DND-41 (cell line): ENCODE measurements around the gene DLL3.
"Not testable (repeated sequence)": the region's sequence is repeated elsewhere in the genome, so short reads cannot be mapped to it uniquely, and the experiment has no call there.

Experiments used
- ATAC-seq: fragments of 200-7000 bp; cut with Tn5 transposase; 3 replicates; pipeline ENCODE4 v1.9.1; 2021; ENCODE audit warnings: low read depth; ENCODE audit not compliant: insufficient read depth
- DNase-seq: peaks from one replicate; pipeline ENCODE4 v3.0.0-alpha.2; 2020
- H2AFZ ChIP-seq: 2 replicates; pipeline ENCODE4 v1.6.0; 2012; ENCODE audit warnings: low read depth, low read length
- H3K27ac ChIP-seq: 2 replicates; pipeline ENCODE4 v1.5.1; 2012; ENCODE audit warnings: low read length, inconsistent platforms
- H3K27me3 ChIP-seq: fragments of 200-600 bp; sonication (generic); 2 replicates; pipeline ENCODE4 v1.6.0; 2012; ENCODE audit warnings: low read length, mild to moderate bottlenecking, inconsistent platforms; ENCODE audit not compliant: insufficient read depth, poor library complexity
- H3K36me3 ChIP-seq: 2 replicates; pipeline ENCODE4 v1.5.1; 2012; ENCODE audit warnings: low read length, inconsistent platforms; ENCODE audit not compliant: insufficient read depth
- H3K4me1 ChIP-seq: 2 replicates; pipeline ENCODE4 v1.5.1; 2012; ENCODE audit warnings: mild to moderate bottlenecking, low read length; ENCODE audit not compliant: insufficient read depth
- H3K4me2 ChIP-seq: 2 replicates; pipeline ENCODE4 v1.6.0; 2012; ENCODE audit warnings: mild to moderate bottlenecking, moderate library complexity, low read length, inconsistent platforms; ENCODE audit not compliant: insufficient read depth
- H3K4me3 ChIP-seq, 2 experiments: fragments of 200-600 bp in 1 of 2; shearing (Covaris generic) in 1 of 2; 2 replicates each; pipeline ENCODE4 v1.5.1; 2012 to 2016; ENCODE audit warnings: inconsistent platforms in 2 of 2, low read length in 2 of 2, mild to moderate bottlenecking in 2 of 2, low read depth in 1 of 2, moderate library complexity in 1 of 2
- H3K79me2 ChIP-seq: 2 replicates; pipeline ENCODE4 v1.6.0; 2012; ENCODE audit warnings: low read length, inconsistent platforms; ENCODE audit not compliant: insufficient read depth
- H3K9ac ChIP-seq: 2 replicates; pipeline ENCODE4 v1.6.0; 2012; ENCODE audit warnings: low read depth, mild to moderate bottlenecking, inconsistent platforms, low read length, moderate library complexity
- H3K9me3 ChIP-seq: 2 replicates; pipeline ENCODE4 v1.5.1; 2012; ENCODE audit warnings: low read length, moderate library complexity, mild to moderate bottlenecking, inconsistent platforms; ENCODE audit not compliant: insufficient read depth, severe bottlenecking
- H4K20me1 ChIP-seq: 2 replicates; pipeline ENCODE4 v1.6.0; 2012; ENCODE audit warnings: low read length; ENCODE audit not compliant: insufficient read depth
- CTCF ChIP-seq: IDR thresholded peaks from 2 replicates; pipeline ENCODE4 v1.5.1; 2012; ENCODE audit warnings: borderline replicate concordance, low read length, moderate library complexity, mild to moderate bottlenecking; ENCODE audit not compliant: poor library complexity, severe bottlenecking; ENCODE audit errors: extremely low read depth
- EZH2 ChIP-seq: IDR thresholded peaks from 3 replicates; pipeline ENCODE4 v1.6.1; 2012; ENCODE audit warnings: borderline replicate concordance, low read depth, mild to moderate bottlenecking, moderate library complexity, low read length, inconsistent platforms; ENCODE audit not compliant: severe bottlenecking

Gene DLL3, protein sequence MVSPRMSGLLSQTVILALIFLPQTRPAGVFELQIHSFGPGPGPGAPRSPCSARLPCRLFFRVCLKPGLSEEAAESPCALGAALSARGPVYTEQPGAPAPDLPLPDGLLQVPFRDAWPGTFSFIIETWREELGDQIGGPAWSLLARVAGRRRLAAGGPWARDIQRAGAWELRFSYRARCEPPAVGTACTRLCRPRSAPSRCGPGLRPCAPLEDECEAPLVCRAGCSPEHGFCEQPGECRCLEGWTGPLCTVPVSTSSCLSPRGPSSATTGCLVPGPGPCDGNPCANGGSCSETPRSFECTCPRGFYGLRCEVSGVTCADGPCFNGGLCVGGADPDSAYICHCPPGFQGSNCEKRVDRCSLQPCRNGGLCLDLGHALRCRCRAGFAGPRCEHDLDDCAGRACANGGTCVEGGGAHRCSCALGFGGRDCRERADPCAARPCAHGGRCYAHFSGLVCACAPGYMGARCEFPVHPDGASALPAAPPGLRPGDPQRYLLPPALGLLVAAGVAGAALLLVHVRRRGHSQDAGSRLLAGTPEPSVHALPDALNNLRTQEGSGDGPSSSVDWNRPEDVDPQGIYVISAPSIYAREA

GRCh38 chr19:39498798-39499642 lies at the start of gene DLL3:
Gene DLL3, plus strand, starts transcription at chr19:39498947. Its CDS starts 28 bp downstream, at chr19:39498975.
- H3K4me1 ChIP-seq = peaks cover 5% of the 10 kb centered on the region
- H4K20me1 ChIP-seq = no peaks in the 10 kb centered on the region
- H3K79me2 ChIP-seq = no peaks in the 10 kb centered on the region
- H3K9me3 ChIP-seq = no peaks in the 10 kb centered on the region
- no peak within 1 kb of the TSS for H3K27ac ChIP-seq
- H3K9ac ChIP-seq = no peak within 1 kb of the TSS
- ATAC-seq = no peak
- peak; percentile 24 for DNase-seq
- H2AFZ ChIP-seq = no peak within 1 kb of the TSS
- TF ChIP-seq CTCF (no peak), EZH2 (no peak)
- 0 out of 2 replicates have a peak within 1 kb of the TSS, but pooled peaks have one; percentile 6 for H3K4me2 ChIP-seq
- no peak within 1 kb of the TSS for H3K4me3 ChIP-seq
- peaks cover 20% of the 10 kb centered on the region for H3K27me3 ChIP-seq
- H3K36me3 ChIP-seq = no peaks in the 10 kb centered on the region

DNA sequence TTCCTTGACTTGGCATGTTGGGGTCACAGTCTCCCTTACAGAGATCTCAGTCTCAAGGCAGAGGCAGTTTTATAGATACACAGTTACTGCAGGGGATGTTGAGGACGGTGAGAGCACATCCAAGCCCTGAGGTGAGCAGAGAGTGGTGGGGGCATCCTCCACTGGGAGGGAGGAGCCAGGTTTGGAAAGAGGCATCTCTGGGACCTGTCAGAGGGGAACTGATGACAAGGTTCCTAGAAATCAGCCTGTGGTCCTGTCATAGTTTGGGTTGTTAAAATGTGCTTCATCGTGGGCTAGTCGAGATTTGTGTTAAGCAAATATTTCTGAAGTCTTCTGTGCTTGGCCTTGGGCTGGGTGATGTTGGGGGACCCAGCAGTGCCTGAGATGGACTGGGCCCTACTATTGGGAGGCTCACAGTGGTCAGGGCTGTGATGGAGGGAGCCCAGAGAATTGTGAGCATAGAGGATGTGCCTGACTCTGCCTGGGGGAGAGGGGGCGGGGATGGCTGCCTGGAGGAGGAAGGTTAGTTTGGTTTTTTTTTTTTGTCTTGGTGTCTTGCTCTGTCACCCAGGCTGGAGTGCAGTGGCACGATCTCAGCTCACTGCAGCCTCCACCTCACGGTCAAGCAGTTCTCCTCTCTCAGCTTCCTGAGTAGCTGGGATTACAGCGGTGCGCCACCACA lies 49.5 kb upstream of the DLL3 start:
- DNase-seq = no peak
- Histone ChIP-seq H3K4me1 (peaks cover 31% of the 10 kb centered on the region), H2AFZ (no peak overlapping the region), H3K27ac (no peak overlapping the region), H3K36me3 (peaks cover 45% of the 10 kb centered on the region), H3K4me2 (peak overlapping the region; percentile 0; the same call in 1 of the 2 replicates), H3K9me3 (no peaks in the 10 kb centered on the region), H3K4me3 (no peak overlapping the region), H4K20me1 (peaks cover 41% of the 10 kb centered on the region), H3K79me2 (peaks cover 92% of the 10 kb centered on the region), H3K27me3 (no peaks in the 10 kb centered on the region), H3K9ac (no peak overlapping the region)
- ATAC-seq = no peak
- TF ChIP-seq EZH2 = no peak
- no peak for TF ChIP-seq CTCF

DNA sequence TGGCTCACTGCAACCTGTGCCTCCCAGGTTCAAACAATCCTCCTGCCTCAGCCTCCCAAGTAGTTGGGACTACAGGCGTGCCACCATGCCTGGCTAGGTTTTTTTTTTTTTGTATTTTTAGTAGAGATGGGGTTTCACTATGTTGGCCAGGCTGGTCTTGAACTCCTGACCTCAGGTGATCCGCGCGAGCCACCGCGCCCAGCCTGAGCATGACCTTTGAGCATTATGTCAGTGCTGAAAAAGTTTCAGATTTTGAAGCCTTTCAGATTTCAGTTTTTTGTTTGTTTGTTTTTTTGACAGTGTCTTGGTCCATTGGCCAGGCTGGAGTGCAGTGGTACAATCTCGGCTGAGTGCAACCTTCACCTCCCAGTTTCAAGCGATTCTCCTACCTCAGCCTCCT lies 47.5 kb upstream of the DLL3 start:
- ATAC-seq, H3K4me3 ChIP-seq, H3K27ac ChIP-seq, H3K27me3 ChIP-seq, H3K4me2 ChIP-seq, DNase-seq, H3K9me3 ChIP-seq, H3K9ac ChIP-seq, H2AFZ ChIP-seq: not testable (repeated sequence)
- H3K4me1 ChIP-seq = peaks cover 24% of the 10 kb centered on the region
- peaks cover 45% of the 10 kb centered on the region for H4K20me1 ChIP-seq
- H3K36me3 ChIP-seq = peaks cover 53% of the 10 kb centered on the region
- H3K79me2 ChIP-seq = peaks cover 81% of the 10 kb centered on the region
